MM.1S (cell line): ENCODE data around the gene SLC45A3.

Experiments used
- DNase-seq: peaks from one replicate; pipeline ENCODE4 v3.0.0-alpha.2; 2015
- H2AFZ ChIP-seq: fragments of 300-600 bp; sonication (generic); 2 replicates; pipeline ENCODE4 v1.6.0; 2016; ENCODE audit warnings: antibody characterized with exemption, low read length
- H3F3A ChIP-seq: fragments of 300-600 bp; sonication (generic); 2 replicates; pipeline ENCODE4 v1.6.1; 2016; ENCODE audit warnings: mild to moderate bottlenecking, antibody characterized with exemption, low read length, moderate library complexity, mixed read lengths; ENCODE audit not compliant: insufficient read depth
- H3K27ac ChIP-seq: fragments of 300-600 bp; sonication (generic); 2 replicates; pipeline ENCODE4 v1.5.1; 2016; ENCODE audit warnings: mild to moderate bottlenecking, low read length
- H3K27me3 ChIP-seq: fragments of 300-600 bp; sonication (generic); replicated peaks from 2 replicates; pipeline ENCODE4 v1.6.0; 2016; ENCODE audit warnings: low read length; ENCODE audit not compliant: insufficient read depth
- H3K36me3 ChIP-seq: fragments of 300-600 bp; sonication (generic); replicated peaks from 2 replicates; pipeline ENCODE4 v1.6.1; 2016; ENCODE audit warnings: mild to moderate bottlenecking, low read length, mixed read lengths; ENCODE audit not compliant: insufficient read depth
- H3K4me1 ChIP-seq: fragments of 300-600 bp; sonication (generic); 2 replicates; pipeline ENCODE4 v1.6.1; 2016; ENCODE audit warnings: low read length, mixed read lengths
- H3K4me2 ChIP-seq: fragments of 300-600 bp; sonication (generic); 2 replicates; pipeline ENCODE4 v1.6.0; 2016; ENCODE audit warnings: low read depth, low read length
- H3K4me3 ChIP-seq: fragments of 300-600 bp; sonication (generic); 2 replicates; pipeline ENCODE4 v1.5.1; 2016; ENCODE audit warnings: low read length, mixed read lengths
- H3K79me2 ChIP-seq: fragments of 300-600 bp; sonication (generic); 2 replicates; pipeline ENCODE4 v1.6.1; 2016; ENCODE audit warnings: mixed run types, low read length, mixed read lengths
- H3K9ac ChIP-seq: fragments of 300-600 bp; sonication (generic); 2 replicates; pipeline ENCODE4 v1.6.1; 2016; ENCODE audit warnings: low read length, mixed read lengths
- H3K9me2 ChIP-seq: fragments of 300-600 bp; sonication (generic); replicated peaks from 2 replicates; pipeline ENCODE4 v1.6.1; 2016; ENCODE audit warnings: mild to moderate bottlenecking, low read length, mixed read lengths; ENCODE audit not compliant: insufficient read depth
- H3K9me3 ChIP-seq: fragments of 300-600 bp; sonication (generic); replicated peaks from 2 replicates; pipeline ENCODE4 v1.6.1; 2016; ENCODE audit warnings: mild to moderate bottlenecking, low read length, mixed read lengths; ENCODE audit not compliant: insufficient read depth
- H4K20me1 ChIP-seq: fragments of 300-600 bp; sonication (generic); 2 replicates; pipeline ENCODE4 v1.6.1; 2016; ENCODE audit warnings: mild to moderate bottlenecking, low read length, moderate library complexity, mixed read lengths; ENCODE audit not compliant: insufficient read depth
- CTCF ChIP-seq: fragments of 300-600 bp; sonication (generic); IDR thresholded peaks from 2 replicates; pipeline ENCODE4 v1.5.1; 2016; ENCODE audit warnings: antibody characterized with exemption, low read length, mixed read lengths
- EZH2 ChIP-seq: fragments of 300-600 bp; sonication (generic); optimal IDR thresholded peaks from 2 replicates; pipeline ENCODE3; 2017; ENCODE audit warnings: low read depth, mild to moderate bottlenecking, antibody characterized with exemption, low read length, mixed read lengths
- EZH2phosphoT487 ChIP-seq: fragments of 300-600 bp; sonication (generic); IDR thresholded peaks from 2 replicates; pipeline ENCODE4 v1.6.1; 2018; ENCODE audit warnings: antibody characterized with exemption, low read length

SLC45A3 gene

GRCh38 chr1:205677167-205677566 is 3.1 kb downstream of the SLC45A3 start:
- TF ChIP-seq EZH2phosphoT487 (no peak), CTCF (no peak), EZH2 (no peak)
- DNase-seq: no peak
- H3K9me2 ChIP-seq: no peaks in the 10 kb centered on the region
- no peak overlapping the region for H3K9ac ChIP-seq
- peaks cover 39% of the 10 kb centered on the region for H3K27me3 ChIP-seq
- no peak overlapping the region for H2AFZ ChIP-seq
- H3K4me1 ChIP-seq: peaks cover 8% of the 10 kb centered on the region
- H3K4me2 ChIP-seq: no peak overlapping the region
- no peaks in the 10 kb centered on the region for H4K20me1 ChIP-seq
- H3K9me3 ChIP-seq: no peaks in the 10 kb centered on the region
- H3F3A ChIP-seq: peaks cover 9% of the 10 kb centered on the region
- no peaks in the 10 kb centered on the region for H3K79me2 ChIP-seq
- H3K36me3 ChIP-seq: no peaks in the 10 kb centered on the region
- no peak overlapping the region for H3K27ac ChIP-seq
- H3K4me3 ChIP-seq: no peak overlapping the region

DNA sequence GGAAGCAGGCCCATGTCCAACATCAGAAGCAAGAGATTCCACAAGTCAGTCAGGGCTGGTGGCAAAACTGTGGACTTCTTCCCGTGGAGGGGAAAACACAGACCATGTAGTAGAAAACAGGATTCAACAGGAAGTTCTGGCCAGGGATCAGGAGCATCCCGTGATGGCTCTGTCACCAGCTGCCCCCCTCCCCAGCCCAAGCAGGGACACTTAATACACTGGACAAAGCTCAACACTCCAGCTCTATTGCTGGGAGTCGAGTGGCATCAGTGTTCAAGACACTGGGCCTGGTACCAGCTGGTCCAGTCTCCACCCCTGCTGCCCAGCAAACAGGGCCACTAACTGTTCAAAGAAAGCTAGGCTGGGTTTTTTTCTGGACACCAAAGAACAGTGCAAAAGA is 3.7 kb downstream of the SLC45A3 start:
- peaks cover 35% of the 10 kb centered on the region for H3K27me3 ChIP-seq
- H3K9me2 ChIP-seq: no peaks in the 10 kb centered on the region
- no peak overlapping the region for H3K27ac ChIP-seq
- H3K4me1 ChIP-seq: peaks cover 13% of the 10 kb centered on the region
- TF ChIP-seq CTCF (no peak), EZH2phosphoT487 (no peak), EZH2 (no peak)
- no peak overlapping the region for H3K9ac ChIP-seq
- H3K4me3 ChIP-seq: no peak overlapping the region
- H3K36me3 ChIP-seq: no peaks in the 10 kb centered on the region
- no peak overlapping the region for H2AFZ ChIP-seq
- H4K20me1 ChIP-seq: no peaks in the 10 kb centered on the region
- no peaks in the 10 kb centered on the region for H3K79me2 ChIP-seq
- no peak for DNase-seq
- H3K9me3 ChIP-seq: no peaks in the 10 kb centered on the region
- no peak overlapping the region for H3K4me2 ChIP-seq
- H3F3A ChIP-seq: peaks cover 15% of the 10 kb centered on the region

- no peak overlapping the region for H3K4me2 ChIP-seq
Measured at GRCh38 chr1:205676002-205676401, 4.3 kb downstream of the SLC45A3 start.

More at GRCh38 chr1:205676002-205676401, 4.3 kb downstream of the SLC45A3 start:
- Histone ChIP-seq H3F3A (peaks cover 21% of the 10 kb centered on the region), H3K4me1 (peaks cover 19% of the 10 kb centered on the region), H3K9ac (no peak overlapping the region), H3K27ac (no peak overlapping the region), H2AFZ (no peak overlapping the region), H3K9me3 (no peaks in the 10 kb centered on the region), H3K9me2 (no peaks in the 10 kb centered on the region), H3K4me3 (no peak overlapping the region), H3K79me2 (no peaks in the 10 kb centered on the region), H3K36me3 (no peaks in the 10 kb centered on the region), H4K20me1 (0 out of 2 replicates have a peak, but pooled peaks cover 2% of the 10 kb centered on the region), H3K27me3 (peaks cover 30% of the 10 kb centered on the region)
- DNase-seq: no peak
- TF ChIP-seq EZH2phosphoT487 (no peak), EZH2 (no peak), CTCF (no peak)
